Activated gamma-delta T cell (primary cell): Measurements from ENCODE around the gene PLEKHH1.
"Not testable (repeated sequence)": the region's sequence is repeated elsewhere in the genome, so short reads cannot be mapped to it uniquely, and the experiment has no call there.

Experiments
- DNase-seq: peaks from one replicate; lab custom pipeline; 2025; lab: John Stamatoyannopoulos, UW

Gene PLEKHH1

DNA sequence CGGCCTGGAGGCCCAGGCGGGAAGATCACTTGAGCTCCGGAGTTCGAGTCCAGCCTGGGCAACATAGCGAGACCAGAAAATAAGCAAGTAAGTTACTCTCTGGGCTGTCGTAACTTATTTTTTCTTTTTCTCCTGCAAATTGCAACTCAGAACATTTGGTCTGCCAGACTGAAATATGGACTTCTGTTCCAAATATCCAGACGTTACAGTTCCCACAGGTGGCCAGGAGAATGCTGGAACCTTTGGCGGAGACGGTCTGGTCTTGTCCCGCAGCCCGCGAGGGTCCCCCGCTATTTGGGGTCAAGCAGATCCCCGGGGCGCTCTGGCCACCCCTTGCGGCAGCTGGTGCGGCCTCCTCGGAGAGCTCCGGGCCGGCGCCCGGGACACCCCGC is 488 bp upstream of the PLEKHH1 start:
- no peak for DNase-seq

DNA sequence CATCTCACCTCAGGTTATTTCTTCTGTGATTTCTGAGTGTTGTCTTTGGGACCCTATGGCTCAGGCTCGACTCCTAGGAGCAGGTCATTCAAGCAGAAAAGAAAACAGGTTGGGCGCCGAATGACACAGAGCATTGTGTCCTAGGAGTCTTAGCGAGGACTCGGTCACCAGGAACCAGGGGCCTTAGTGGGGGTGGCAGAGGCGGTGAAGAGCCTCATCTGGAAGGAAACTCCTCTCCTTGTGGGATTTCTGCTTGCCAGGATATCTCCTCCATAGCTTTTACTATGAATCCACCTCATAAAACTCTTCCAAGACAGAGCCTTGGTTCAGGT is 630 bp downstream of the PLEKHH1 start:
- no peak for DNase-seq

DNA sequence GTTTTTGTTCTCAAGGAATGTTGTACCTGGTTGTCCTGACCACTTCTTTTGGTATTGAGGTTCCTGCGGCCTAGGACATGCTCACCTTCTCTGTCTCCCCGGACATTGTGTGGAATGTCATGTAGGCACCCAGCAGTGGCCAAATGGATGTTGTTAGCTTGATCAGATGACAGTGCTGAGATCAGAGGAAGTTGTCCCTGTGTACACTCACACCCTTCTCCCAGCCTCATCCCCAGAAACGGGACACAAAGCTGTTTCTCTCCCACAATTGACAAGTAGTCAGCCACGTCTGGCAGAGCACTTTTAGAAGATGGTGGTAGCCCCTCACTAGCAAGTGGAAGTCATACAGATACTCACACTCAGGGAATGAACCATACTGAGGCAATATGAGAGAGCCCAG is 3.0 kb downstream of the PLEKHH1 start:
- DNase-seq = no peak

DNA sequence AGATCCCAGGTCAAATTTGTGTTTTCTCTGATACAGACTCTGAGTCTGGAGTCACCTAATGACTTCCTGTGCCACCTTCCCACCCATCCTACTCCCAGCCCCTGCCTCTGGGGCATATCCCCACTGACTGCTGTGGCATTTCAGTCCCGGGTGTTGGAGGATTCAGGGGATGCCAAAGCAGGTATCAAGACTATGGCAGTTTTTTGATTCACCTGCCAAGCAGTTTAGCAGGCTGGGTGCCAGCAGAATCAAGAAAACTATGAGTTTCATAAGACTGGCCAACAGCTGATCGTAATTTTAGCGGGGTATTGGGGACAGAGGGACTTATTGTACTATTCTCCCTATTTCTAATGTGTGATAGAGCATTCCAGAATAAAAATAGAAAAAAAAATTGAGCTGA is 4.6 kb downstream of the PLEKHH1 start:
- DNase-seq = no peak

DNA sequence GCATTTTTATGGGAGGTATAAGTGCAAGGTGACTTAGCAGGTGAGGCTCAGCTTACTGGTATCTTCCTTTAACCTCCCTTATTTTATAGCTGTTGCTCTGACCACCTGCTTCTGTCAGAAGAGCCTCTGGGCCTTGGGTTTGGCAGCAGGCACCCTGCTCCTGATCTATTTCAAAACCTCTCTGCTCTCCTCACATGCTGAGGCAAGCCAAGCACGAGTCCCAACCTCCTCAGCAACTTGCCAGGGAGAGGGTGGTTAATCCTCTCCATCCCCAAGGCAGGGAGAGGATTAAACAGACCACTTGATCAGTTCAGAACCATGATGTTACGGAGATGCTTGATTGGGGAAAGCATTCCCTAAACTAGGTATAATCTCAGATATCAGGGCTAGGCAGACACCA is 5.4 kb downstream of the PLEKHH1 start:
- no peak for DNase-seq

DNA sequence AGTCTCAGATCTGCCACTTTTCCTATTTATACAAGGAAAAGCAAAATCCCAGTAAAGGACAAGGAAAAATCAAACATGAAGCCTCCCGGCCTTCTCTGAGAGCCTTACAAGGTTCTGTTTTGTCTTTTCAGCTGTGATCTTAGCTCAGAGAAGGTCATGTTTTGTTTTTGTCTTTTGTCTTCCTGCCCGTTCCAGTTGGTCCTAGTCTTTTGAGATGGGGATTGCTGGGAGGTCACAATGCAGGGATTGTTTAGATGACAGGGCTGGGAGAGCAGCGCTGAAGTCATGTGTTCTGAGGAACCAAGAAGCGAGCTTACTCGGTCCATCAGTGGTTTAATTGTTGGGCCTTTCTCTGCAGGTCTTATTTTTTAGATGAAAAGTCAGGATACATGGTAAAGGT is 6.0 kb downstream of the PLEKHH1 start:
- no peak for DNase-seq

DNA sequence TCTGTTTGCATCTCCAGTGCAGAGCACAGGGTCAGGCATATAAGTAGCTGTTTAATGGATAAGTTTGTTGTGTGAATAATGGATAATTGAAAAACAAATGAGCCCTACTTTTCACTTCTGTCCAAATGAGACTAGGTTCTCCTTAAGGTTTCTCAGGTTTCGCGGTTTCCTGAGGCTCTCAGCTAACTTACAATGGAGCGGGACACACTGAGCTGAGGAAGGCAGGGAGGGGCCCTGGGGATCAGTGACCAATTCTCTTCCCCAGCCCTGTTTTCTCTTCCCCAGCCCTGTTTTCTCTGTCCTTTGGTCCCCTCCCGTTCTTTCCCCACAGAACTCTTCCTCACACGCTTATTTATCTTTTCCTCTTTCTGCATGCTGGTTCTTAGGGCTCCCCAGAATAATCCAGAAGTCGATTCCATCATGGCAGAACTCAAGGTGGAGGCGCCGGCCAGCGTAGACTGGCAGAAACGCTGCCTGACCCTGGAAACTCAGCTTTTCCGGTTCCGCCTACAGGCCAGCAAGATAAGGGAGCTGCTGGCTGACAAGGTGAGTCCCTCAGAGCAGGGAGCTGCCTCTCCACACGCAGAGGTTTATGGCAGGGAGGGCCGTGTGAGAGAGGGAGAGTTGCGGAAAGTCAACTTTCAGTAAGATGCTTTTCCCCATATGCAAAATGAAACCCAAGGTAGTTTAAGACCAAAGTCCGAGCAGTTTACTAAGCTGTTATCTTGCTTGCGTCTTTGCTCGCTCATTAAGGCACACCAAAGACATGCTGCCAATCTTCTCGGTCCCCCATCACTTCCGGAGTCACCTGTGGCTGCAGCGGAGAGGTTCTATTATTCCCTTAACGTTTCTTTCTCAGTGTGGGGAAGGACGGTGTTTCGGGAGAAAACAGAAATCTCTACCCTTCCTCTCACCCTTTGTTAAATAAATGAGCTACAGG is 8.6 kb downstream of the PLEKHH1 start:
- no peak for DNase-seq

DNA sequence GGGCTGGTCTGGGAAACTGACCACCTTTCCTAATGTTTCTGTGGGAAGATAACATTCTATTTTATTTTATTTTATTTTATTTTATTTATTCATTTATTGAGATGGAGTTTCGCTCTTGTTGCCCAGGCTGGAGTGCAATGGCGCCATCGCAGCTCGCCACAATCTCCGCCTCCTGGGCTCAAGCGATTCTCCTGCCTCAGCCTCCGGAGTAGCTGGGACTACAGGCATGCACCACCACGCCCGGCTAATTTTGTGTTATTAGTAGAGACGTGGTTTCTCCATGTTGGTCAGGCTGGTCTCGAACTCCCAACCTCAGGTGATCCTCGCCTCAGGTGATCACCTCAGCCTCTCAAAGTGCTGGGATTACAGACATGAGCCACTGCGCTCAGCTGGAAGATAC is 9.5 kb downstream of the PLEKHH1 start:
- DNase-seq = not testable (repeated sequence)

DNA sequence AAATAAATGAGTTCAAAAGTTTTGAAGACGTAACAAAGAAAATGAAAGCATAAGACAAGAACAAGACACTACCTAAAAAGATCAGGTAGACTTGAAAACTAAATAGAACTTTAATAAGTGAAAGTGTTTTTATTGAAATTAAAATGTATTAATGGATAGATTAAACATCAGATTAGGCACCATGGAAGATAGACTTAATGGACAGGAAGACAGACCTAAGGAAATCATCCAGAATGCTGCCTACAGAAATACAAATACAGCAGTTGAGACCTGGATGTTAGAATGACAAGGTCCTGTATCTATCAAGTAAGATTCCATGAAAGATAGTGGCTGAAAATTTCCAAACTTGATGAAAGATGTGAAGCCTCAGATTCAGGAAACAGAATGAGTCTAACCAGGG is 11.5 kb downstream of the PLEKHH1 start:
- no peak for DNase-seq

DNA sequence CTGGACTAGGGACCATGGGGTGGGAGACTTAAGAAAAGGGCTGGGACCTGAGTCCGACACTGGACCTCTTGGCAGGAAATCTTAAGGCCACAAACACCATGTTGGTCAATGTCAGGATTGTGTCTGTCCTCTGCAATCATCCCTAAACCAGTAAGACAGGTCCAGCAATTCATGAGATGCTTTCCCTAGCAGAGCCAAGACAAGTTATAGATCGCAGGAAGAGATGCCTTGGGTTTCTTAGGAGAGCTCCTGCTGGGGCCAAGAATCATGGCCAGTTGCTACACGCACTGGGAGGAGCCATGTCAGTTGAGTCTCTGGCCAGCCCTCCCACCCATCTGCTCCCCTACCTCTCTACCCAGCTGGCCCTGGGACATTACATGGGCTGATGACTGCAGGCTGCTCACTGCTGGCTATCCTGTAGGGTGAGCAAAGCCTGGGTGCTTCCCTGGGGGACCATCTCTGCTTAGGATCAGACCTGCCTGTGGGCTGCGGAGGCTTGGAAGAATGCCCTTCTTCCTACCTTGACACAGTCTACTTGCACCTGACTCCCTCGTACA is 14.2 kb downstream of the PLEKHH1 start:
- no peak for DNase-seq

DNA sequence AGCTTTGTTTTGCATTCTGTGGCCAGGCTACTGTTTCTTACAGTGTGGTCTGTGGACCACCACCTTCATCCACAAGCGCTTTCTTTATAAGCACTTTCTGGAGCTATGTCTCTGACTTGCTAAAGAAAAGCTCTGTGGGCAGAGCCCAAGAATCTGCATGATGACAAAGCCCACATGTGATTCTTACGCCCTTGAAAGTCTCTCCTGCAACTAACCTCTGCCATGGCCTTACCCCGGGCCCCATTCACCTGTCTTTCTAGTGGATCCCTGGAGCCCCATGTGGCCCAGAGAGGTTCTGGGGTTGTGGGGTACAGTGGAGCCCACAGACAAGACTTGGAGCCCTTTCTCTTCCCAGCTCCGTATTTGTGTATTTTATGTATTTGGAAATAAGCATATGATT is 16.6 kb downstream of the PLEKHH1 start:
- DNase-seq = no peak

DNA sequence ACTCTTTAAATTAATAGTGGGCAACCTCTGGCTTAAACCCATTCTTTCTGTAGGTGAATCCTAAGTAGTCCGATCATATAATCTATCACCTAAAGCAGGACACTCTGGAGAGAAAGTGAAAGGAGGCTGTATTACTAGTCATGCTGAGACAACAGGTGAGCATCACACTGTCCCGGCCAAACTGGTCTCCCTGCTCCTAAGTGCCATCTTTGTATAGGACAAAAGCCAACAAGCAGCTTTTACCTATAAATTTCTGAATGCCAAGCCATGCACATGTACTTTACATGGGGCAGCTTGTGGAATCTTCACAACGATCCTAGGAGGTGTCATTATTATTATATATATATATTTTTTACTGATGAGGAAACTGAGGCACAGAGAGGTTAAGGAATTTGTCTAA is 18.0 kb downstream of the PLEKHH1 start:
- DNase-seq = no peak

DNA sequence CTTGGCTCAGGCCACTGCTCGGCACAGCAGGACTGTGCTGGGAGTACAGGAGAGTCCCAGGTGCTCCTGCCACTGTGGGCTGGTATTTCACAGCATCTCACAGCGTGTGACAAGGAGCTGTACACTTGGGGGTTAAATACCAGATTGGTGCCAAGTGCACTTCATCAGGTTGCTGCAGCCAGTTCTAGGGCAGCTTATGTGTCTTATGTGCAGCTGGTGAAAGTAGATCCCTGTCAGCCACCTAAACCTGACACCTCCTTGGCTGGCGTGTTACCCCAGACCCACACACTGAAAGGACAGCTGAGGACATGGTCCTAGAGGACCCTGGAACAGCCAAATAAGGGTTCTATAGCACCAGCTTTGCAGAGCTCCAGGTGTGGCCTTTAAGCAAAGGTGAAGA is 18.9 kb downstream of the PLEKHH1 start:
- DNase-seq = no peak

DNA sequence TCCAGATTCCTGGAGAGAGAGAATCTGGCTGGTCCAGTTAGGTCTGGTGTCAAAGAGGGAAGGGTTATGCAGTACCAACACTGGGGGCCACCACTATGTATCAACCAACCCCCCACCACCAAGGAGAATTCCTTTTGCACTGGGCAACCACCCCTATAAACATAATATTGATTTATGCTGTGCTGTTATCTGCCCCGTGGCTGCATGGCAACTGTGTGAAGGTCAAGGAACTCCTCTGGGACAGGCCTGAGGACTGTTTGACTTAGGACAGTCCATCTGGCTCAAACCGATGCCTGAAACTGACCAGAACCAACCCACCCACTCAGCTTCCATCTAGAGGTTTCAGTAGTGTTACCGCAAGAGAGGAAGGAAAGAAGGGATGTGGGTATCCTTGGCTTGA is 20.5 kb downstream of the PLEKHH1 start:
- no peak for DNase-seq

DNA sequence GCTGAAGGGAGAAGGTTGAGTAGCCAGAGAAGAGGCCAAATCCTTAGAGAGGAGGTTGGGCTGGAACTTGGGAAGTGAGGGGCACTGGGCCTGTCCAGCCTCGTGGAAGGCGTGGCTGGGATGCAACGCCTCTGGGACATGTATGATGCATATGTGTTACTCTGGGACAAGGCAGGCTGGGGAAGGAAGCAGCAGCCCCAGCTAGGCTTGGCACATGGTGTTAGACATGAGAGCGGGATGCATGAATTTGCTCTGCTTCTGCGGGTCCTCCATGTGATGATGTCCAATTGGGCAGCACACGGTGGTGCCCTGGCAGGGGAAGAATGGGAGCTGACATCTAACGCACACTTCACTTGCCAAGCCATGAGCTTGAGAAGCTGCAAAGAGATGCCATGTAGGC is 21.3 kb downstream of the PLEKHH1 start:
- no peak for DNase-seq

DNA sequence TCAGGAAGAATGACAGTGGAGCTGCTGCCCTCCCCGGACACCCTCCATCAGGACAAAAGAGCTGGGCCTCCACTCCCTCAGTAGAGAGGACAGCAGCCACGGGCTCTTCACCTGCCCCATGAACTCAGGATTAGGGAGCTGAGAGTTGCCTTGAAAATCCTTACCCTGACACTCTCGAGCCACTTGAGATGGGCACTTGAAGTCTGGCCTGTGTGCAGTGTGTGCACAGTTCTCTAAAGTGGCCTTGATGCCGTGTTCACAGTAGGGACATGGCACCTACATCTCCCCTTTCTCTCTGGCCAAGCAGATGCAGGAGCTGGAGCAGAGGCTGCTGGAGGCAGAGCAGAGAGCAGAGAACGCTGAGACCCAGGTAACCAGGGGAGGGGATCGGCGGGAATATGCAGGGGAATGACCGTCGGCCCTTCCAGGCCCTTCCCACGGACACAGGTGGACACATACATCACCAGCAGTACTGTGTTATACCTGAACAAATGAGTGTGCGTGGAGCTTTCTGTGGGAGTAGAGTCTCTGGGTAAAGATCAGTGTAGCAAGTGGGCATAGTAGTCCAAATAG is 22.5 kb downstream of the PLEKHH1 start:
- no peak for DNase-seq

DNA sequence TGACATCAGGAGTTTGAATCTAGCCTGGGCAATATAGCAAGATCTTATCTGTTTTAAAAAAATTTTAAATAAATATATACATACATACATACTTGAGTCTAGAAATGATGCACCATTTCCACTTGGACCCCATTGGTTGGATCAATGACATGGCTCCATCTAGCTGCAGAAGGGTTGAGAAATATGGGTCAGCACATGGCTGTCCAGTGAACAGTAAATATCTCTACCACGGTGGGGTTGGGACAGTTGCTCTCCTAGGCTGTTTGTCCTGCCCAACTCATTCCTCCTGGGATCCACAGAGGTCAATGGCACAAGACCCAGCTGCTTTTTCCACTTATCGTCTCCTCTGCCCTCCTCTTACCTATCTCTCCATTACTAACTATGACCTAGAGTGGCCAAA is 23.6 kb downstream of the PLEKHH1 start:
- DNase-seq = no peak

DNA sequence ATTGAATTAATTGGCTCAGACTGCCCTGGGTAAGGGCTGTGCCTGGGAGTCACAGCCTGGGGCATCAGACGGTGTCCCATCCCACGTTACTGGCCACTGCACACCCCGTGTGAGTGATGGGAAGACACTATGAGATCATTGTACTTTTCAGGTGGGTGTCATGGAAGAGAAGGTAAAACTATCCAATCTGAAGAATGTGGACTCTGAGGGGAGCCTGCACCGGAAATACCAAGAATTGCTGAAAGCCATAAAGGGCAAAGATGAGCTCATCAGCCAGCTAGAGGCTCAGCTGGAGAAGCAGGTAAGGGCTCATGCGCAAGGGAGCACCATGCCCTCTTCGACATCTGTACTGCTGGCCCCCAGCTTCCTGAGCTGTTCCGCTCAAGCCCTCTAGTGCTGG is 24.0 kb downstream of the PLEKHH1 start:
- DNase-seq = no peak

DNA sequence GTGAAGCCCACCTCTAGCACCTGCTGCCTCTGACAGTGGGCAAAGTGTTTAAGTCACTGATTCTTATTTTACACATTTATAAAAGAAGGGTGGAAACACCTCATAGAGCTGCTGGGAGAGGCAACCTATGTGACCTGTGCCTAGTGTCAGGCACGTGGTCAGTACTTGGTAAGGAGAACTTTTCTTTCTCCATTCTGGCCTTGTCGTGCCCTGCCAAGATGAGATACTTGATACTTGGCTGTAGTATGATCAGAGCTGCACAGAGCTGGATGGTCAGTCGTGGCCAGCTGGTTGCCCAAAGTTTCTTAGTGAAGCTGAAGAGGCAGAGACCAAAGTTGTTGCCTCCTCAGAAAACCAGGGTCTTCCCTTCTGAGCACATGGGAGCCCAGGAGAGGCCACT is 24.6 kb downstream of the PLEKHH1 start:
- DNase-seq = no peak

DNA sequence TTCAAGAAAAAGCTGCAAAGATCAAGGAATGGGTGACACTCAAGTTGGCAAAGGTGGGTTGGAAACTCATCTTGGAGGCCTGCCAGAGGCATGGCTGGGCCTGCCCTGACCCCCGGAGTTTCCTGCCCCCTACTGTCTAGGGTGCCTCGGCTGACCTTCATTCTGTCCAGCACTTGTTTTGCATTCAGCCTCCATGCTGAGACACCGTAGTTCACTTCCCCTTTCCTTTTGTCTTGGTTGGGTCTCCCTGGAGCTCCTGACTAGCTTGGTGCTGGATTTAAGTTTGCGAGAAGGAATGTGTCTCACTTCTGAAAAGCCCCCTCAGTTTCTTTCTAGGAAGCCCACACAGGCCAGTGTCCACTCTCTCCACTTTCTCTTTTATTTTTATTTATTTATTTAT is 26.5 kb downstream of the PLEKHH1 start:
- DNase-seq = no peak

DNA sequence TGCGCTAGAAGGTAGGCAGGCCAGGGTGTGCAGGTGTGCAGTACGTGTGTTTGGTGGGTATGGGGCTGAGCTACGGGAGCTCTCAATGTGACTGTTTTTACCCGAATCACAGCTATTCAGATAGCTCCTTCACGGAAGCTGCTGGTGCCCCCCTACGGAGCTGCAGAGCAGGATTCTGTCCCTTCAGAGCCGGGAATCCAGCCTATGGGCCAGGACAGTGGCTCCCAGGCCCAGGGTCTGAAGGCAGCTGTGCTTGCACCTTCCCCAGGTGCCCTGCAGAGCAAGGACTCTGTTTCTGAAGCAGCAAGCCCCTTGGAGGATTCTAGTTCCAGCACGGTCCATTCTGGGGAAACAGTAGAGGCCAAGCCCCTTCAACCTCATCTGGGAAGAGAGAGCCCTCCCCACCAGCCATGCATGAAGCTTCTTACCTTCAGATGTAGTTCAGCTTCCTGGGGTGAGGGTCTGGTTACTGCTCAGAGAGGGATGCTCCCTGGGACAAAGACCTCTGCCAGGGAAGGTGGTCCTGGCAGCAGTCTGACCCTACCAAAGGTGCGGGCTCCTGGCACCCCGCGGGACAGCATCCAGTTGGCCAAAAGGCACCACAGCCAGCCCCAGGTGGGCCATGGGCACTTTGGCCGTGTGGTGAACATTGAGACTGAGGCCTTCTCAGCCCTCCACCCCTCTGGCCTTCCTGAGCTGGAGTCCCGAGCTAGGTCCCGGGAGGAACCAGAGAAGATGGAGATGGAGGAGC is 29.1 kb downstream of the PLEKHH1 start:
- DNase-seq = no peak

DNA sequence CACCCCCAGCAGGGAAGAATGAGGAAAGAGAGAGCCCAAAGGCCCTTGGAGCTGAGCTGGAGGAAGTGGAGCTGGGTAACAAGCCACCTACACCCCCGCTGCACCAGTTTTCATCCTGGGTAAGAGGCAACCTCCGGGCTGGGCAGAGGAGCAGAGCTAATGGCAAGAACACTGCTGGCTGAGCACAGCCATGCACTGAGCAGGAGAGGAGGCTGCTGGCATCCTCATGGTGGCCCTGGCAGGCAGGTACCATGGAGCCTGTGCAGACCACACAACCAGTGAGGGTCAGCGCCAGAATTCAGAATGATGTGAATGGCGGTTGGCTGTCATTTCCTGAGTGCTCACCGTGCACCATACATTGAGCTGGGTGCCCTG is 29.7 kb downstream of the PLEKHH1 start:
- DNase-seq = no peak

DNA sequence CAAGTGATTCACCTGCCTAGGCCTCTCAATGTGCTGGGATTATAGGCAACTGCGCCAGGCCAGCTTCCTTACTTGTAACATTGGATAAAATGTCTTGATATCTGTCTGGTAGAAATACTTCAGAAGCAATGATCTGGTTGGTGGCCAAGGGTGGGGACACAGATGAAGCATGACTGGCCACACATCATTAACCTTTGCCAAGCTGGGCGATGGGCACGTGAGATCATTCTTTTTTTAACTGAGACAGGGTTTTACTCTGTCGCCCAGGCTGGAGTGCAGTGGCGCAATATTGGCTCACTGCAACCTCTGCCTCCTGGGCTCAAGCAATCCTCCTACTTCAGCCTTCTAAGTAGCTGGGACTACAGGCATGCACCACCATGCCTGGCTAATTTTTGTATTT is 31.1 kb downstream of the PLEKHH1 start:
- DNase-seq = no peak
